ENCODE results near the gene ARHGDIG.

- TF ChIP-seq CTCF (IDR thresholded peaks at IDR 0.05; ENCODE audit: low read depth, low read length, poor library complexity, severe bottlenecking) (no peak), EZH2phosphoT487 (IDR thresholded peaks at IDR 0.05; ENCODE audit: borderline replicate concordance, low read length) (no peak)
Measured at GRCh38 chr16:286491-287297, 6.3 kb downstream of the ARHGDIG start.

All from DOHH2 (cell line).